ENCODE results near the gene DDB1. TPM values are rescaled to one million over a fixed set of nuclear protein-coding genes. Genes with fewer than 3 reads are reported as not detected.

The DDB1 gene
- total RNA-seq, 1 donor = 330 TPM

- Histone ChIP-seq H2AFZ (ENCODE audit: low read length) (no peak overlapping the region), H3K9me3 (ENCODE audit: low read depth, low read length) (no peaks in the 10 kb centered on the region), H3K4me1 (ENCODE audit: insufficient read depth, low read length) (no peaks in the 10 kb centered on the region), H3K27ac (ENCODE audit: low read depth, low read length) (no peak overlapping the region), H3K27me3 (ENCODE audit: insufficient read depth, low read length) (no peaks in the 10 kb centered on the region), H3K79me2 (ENCODE audit: insufficient read depth, low read length) (no peaks in the 10 kb centered on the region), H3K4me2 (ENCODE audit: insufficient read depth, low read length) (no peak overlapping the region), H3K4me3 (ENCODE audit: insufficient read depth, low read length) (no peak overlapping the region), H4K20me1 (ENCODE audit: insufficient read depth, low read length) (no peaks in the 10 kb centered on the region), H3K36me3 (ENCODE audit: insufficient read depth, low read length) (peaks cover 3% of the 10 kb centered on the region)
- no peak for TF ChIP-seq CTCF (IDR thresholded peaks at IDR 0.05; ENCODE audit: extremely low read depth, low read depth, low read length)
- no peak for DNase-seq (ENCODE audit: insufficient read length, low spot score, missing footprints)
Observed at GRCh38 chr11:61268588-61269250, 64.2 kb downstream of the DDB1 start.

- TF ChIP-seq CTCF (IDR thresholded peaks at IDR 0.05; ENCODE audit: extremely low read depth, low read depth, low read length) = no peak
- H3K36me3 ChIP-seq (ENCODE audit: insufficient read depth, low read length) = peaks cover 3% of the 10 kb centered on the region
- H3K27me3 ChIP-seq (ENCODE audit: insufficient read depth, low read length) = no peaks in the 10 kb centered on the region
- H4K20me1 ChIP-seq (ENCODE audit: insufficient read depth, low read length) = no peaks in the 10 kb centered on the region
- H3K9me3 ChIP-seq (ENCODE audit: low read depth, low read length) = no peaks in the 10 kb centered on the region
- no peak overlapping the region for H3K4me2 ChIP-seq (ENCODE audit: insufficient read depth, low read length)
- no peak overlapping the region for H3K4me3 ChIP-seq (ENCODE audit: insufficient read depth, low read length)
- no peak overlapping the region for H2AFZ ChIP-seq (ENCODE audit: low read length)
- no peak overlapping the region for H3K27ac ChIP-seq (ENCODE audit: low read depth, low read length)
- H3K4me1 ChIP-seq (ENCODE audit: insufficient read depth, low read length) = no peaks in the 10 kb centered on the region
- H3K79me2 ChIP-seq (ENCODE audit: insufficient read depth, low read length) = no peaks in the 10 kb centered on the region
- no peak for DNase-seq (ENCODE audit: insufficient read length, low spot score, missing footprints)
Observed at GRCh38 chr11:61267437-61267841, 65.5 kb downstream of the DDB1 start.

GRCh38 chr11:61266602-61267001 lies 66.3 kb downstream of the DDB1 start:
- Histone ChIP-seq H3K36me3 (ENCODE audit: insufficient read depth, low read length) (peaks cover 2% of the 10 kb centered on the region), H3K4me3 (ENCODE audit: insufficient read depth, low read length) (no peak overlapping the region), H3K4me2 (ENCODE audit: insufficient read depth, low read length) (no peak overlapping the region), H3K4me1 (ENCODE audit: insufficient read depth, low read length) (no peaks in the 10 kb centered on the region), H2AFZ (ENCODE audit: low read length) (no peak overlapping the region), H3K27me3 (ENCODE audit: insufficient read depth, low read length) (no peaks in the 10 kb centered on the region), H3K9me3 (ENCODE audit: low read depth, low read length) (no peaks in the 10 kb centered on the region), H4K20me1 (ENCODE audit: insufficient read depth, low read length) (no peaks in the 10 kb centered on the region), H3K27ac (ENCODE audit: low read depth, low read length) (no peak overlapping the region), H3K79me2 (ENCODE audit: insufficient read depth, low read length) (no peaks in the 10 kb centered on the region)
- DNase-seq (ENCODE audit: insufficient read length, low spot score, missing footprints) = no peak
- no peak for TF ChIP-seq CTCF (IDR thresholded peaks at IDR 0.05; ENCODE audit: extremely low read depth, low read depth, low read length)

- Histone ChIP-seq H3K79me2 (ENCODE audit: insufficient read depth, low read length) (no peaks in the 10 kb centered on the region), H3K9me3 (ENCODE audit: low read depth, low read length) (no peaks in the 10 kb centered on the region), H2AFZ (ENCODE audit: low read length) (no peak overlapping the region), H3K4me3 (ENCODE audit: insufficient read depth, low read length) (no peak overlapping the region), H3K4me2 (ENCODE audit: insufficient read depth, low read length) (no peak overlapping the region), H3K27ac (ENCODE audit: low read depth, low read length) (no peak overlapping the region), H4K20me1 (ENCODE audit: insufficient read depth, low read length) (no peaks in the 10 kb centered on the region), H3K36me3 (ENCODE audit: insufficient read depth, low read length) (no peaks in the 10 kb centered on the region), H3K4me1 (ENCODE audit: insufficient read depth, low read length) (no peaks in the 10 kb centered on the region), H3K27me3 (ENCODE audit: insufficient read depth, low read length) (no peaks in the 10 kb centered on the region)
- no peak for TF ChIP-seq CTCF (IDR thresholded peaks at IDR 0.05; ENCODE audit: extremely low read depth, low read depth, low read length)
- no peak for DNase-seq (ENCODE audit: insufficient read length, low spot score, missing footprints)
Observed at GRCh38 chr11:61265357-61265756, 67.5 kb downstream of the DDB1 start.

All from osteoblast (primary cell).